ENCODE measurements around the gene GALNT7.

DNA sequence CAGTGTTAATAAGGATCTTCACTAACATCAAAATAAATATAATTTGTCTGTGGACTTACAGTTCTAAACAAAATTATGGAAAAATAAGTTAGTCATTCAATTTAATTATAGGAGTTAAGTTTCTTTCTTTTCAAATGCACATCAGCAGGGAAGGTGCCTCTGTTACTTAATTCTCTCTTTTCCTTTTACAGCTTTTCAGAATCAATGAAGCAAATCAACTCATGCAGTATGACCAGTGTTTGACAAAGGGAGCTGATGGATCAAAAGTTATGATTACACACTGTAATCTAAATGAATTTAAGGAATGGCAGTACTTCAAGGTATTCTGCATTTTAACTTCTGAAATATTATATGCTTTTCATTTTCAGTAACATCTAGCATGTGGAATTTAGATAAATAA, 149.6 kb downstream of the GALNT7 start:
- TF ChIP-seq POLR2AphosphoS5 (IDR thresholded peaks at IDR 0.05; ENCODE audit: low read depth, low read length) = no peak
- TF ChIP-seq TAF1 (IDR thresholded peaks at IDR 0.05; ENCODE audit: borderline replicate concordance, insufficient read depth, low read length) = no peak

Data from PFSK-1 (cell line).